Kidney (tissue), 14 donors: Measurements from ENCODE around the gene GNAS. TPM values are rescaled to one million over a fixed set of nuclear protein-coding genes. Genes with fewer than 3 reads are reported as not detected.

Source experiments
- DNase-seq, 5 donors: peaks; one replicate each; pipeline ENCODE4 v3.0.0-alpha.2; 2013 to 2020
- FAIRE-seq: peaks from 2 replicates; lab custom pipeline; 2012; peaks lifted over from hg19 to GRCh38; lab: Jason Lieb, UNC
- H3K27ac ChIP-seq, 2 donors: one replicate each; pipeline ENCODE4 v1.7.0; 2013; ENCODE audit warnings: low read depth in 2 of 2, low read length in 2 of 2, inconsistent platforms in 1 of 2
- H3K27me3 ChIP-seq: one replicate; pipeline ENCODE4 v1.7.1; 2013; ENCODE audit warnings: low read length, inconsistent platforms; ENCODE audit not compliant: control insufficient read depth, insufficient read depth
- H3K36me3 ChIP-seq, 3 donors: one replicate each; pipeline versions ENCODE4 v1.7.0 to v1.7.1; 2013; ENCODE audit warnings: low read length in 3 of 3, control low read depth in 1 of 3, inconsistent platforms in 1 of 3; ENCODE audit not compliant: insufficient read depth in 3 of 3, control insufficient read depth in 2 of 3
- H3K4me1 ChIP-seq, 3 donors: one replicate each; pipeline versions ENCODE4 v1.7.0 to v1.7.1; 2013; ENCODE audit warnings: low read length in 3 of 3, inconsistent platforms in 1 of 3, low read depth in 1 of 3; ENCODE audit not compliant: control insufficient read depth in 2 of 3, insufficient read depth in 2 of 3
- H3K4me3 ChIP-seq, 3 donors: one replicate each; pipeline versions ENCODE4 v1.7.0 to v1.8.1; 2013; ENCODE audit warnings: low read length in 3 of 3, control low read depth in 1 of 3, inconsistent platforms in 1 of 3
- H3K9ac ChIP-seq, 3 donors: one replicate each; pipeline versions ENCODE4 v1.7.0 to v1.7.1; 2013; ENCODE audit warnings: low read length in 3 of 3, control low read depth in 1 of 3, inconsistent platforms in 1 of 3
- H3K9me3 ChIP-seq, 3 donors: one replicate each; pipeline versions ENCODE4 v1.7.0 to v1.7.1; 2013; ENCODE audit warnings: low read length in 3 of 3, control low read depth in 1 of 3, inconsistent platforms in 1 of 3; ENCODE audit not compliant: control insufficient read depth in 2 of 3, insufficient read depth in 1 of 3
- CTCF ChIP-seq: IDR thresholded peaks from 3 replicates; pipeline ENCODE4 v1.5.1; 2012; ENCODE audit warnings: mild to moderate bottlenecking, moderate library complexity, borderline replicate concordance; ENCODE audit not compliant: insufficient read depth; ENCODE audit errors: extremely low read depth
- intact Hi-C: fragments of 100-400 bp; cut with DNase I; formaldehyde crosslinking; loops from one replicate; pipeline ENCODE4 v1.11.1; 2022
- polyA plus RNA-seq: library from polyadenylated mRNA; stranded (reverse); fragments of 350-450 nt; fragmentation: Illumina TruSeq; extraction: RNeasy Lipid Tissue Mini Kit (QIAGEN cat#74804); gene quantifications from one replicate; pipeline ENCODE4 v1.2.3, GENCODE V29; 2014; ENCODE audit warnings: low read depth, low replicate concordance; ENCODE audit not compliant: insufficient read depth
- total RNA-seq: library from RNA; stranded (reverse); fragmentation: NEBNext Ultra II Directional; extraction: Animal tissue kit (Norgen Biotek cat#: 25700); gene quantifications from one replicate; pipeline ENCODE4 v1.2.1, GENCODE V29; 2021
- donor health status: control.
- donor health status: control.
- donor health status: control.
- donor health status: control.
- donor health status: control.
- donor health status: DM: yes; HTN: yes; CAD: no.
- donor health status: Normal renal cell carcinoma (clear cell type).

GNAS gene
- total and polyA plus RNA-seq, 2 donors from 2014 or later: 792 to 867 TPM

- no peak for TF ChIP-seq CTCF
- intact Hi-C loops: no loop called here
- Histone ChIP-seq H3K9ac (no peak overlapping the region), H3K4me1 (no peaks in the 10 kb centered on the region), H3K36me3 (no peaks in the 10 kb centered on the region), H3K4me3 (no peak overlapping the region), H3K9me3 (no peaks in the 10 kb centered on the region), H3K27ac (no peak overlapping the region), H3K27me3 (no peaks in the 10 kb centered on the region)
- FAIRE-seq (no peak), DNase-seq (no peak)
These were observed 44.1 kb upstream of the GNAS start for GRCh38 chr20:58808271-58809046.

GRCh38 chr20:58810116-58810878, 42.2 kb upstream of the GNAS start:
- TF ChIP-seq CTCF: no peak
- no peak overlapping the region for H3K9ac ChIP-seq
- FAIRE-seq (no peak), DNase-seq (no peak)
- H3K27me3 ChIP-seq: no peaks in the 10 kb centered on the region
- no peaks in the 10 kb centered on the region for H3K9me3 ChIP-seq
- H3K4me1 ChIP-seq: no peaks in the 10 kb centered on the region
- H3K36me3 ChIP-seq: no peaks in the 10 kb centered on the region
- no peak overlapping the region for H3K4me3 ChIP-seq
- H3K27ac ChIP-seq: no peak overlapping the region
- intact Hi-C loops: no loop called here

GRCh38 chr20:58810879-58811250, 41.7 kb upstream of the GNAS start:
- Histone ChIP-seq H3K4me3 (no peak overlapping the region), H3K27me3 (no peaks in the 10 kb centered on the region), H3K4me1 (no peaks in the 10 kb centered on the region), H3K36me3 (no peaks in the 10 kb centered on the region), H3K27ac (no peak overlapping the region), H3K9me3 (no peaks in the 10 kb centered on the region), H3K9ac (no peak overlapping the region)
- DNase-seq (no peak), FAIRE-seq (no peak)
- no peak for TF ChIP-seq CTCF
- intact Hi-C loops: no loop called here
